BLaER1 (cell line): ENCODE data around the gene CACNA1C.

Experiments
- H3K27ac ChIP-seq: shearing (Covaris generic); formaldehyde crosslinking; 2 replicates; pipeline ENCODE4 v1.8.1; 2022
- H3K27me3 ChIP-seq: shearing (Covaris generic); formaldehyde crosslinking; 2 replicates; pipeline ENCODE4 v1.8.1; 2022
- H3K36me3 ChIP-seq: shearing (Covaris generic); formaldehyde crosslinking; 2 replicates; pipeline ENCODE4 v1.8.1; 2022
- H3K4me1 ChIP-seq: shearing (Covaris generic); formaldehyde crosslinking; 2 replicates; pipeline ENCODE4 v1.8.1; 2022
- H3K4me2 ChIP-seq: shearing (Covaris generic); formaldehyde crosslinking; 2 replicates; pipeline ENCODE4 v1.8.1; 2022
- H3K4me3 ChIP-seq: shearing (Covaris generic); formaldehyde crosslinking; 2 replicates; pipeline ENCODE4 v1.8.1; 2022
- H3K9ac ChIP-seq: shearing (Covaris generic); formaldehyde crosslinking; 2 replicates; pipeline ENCODE4 v1.8.1; 2022
- H3K9me3 ChIP-seq: shearing (Covaris generic); formaldehyde crosslinking; 2 replicates; pipeline ENCODE4 v1.8.1; 2022
- H4K20me1 ChIP-seq: shearing (Covaris generic); formaldehyde crosslinking; 2 replicates; pipeline ENCODE4 v1.8.1; 2022
- Cebpa-rat ChIP-seq: shearing (Covaris generic); IDR thresholded peaks from 2 replicates; pipeline ENCODE4 v1.8.1; 2022

CACNA1C gene

DNA sequence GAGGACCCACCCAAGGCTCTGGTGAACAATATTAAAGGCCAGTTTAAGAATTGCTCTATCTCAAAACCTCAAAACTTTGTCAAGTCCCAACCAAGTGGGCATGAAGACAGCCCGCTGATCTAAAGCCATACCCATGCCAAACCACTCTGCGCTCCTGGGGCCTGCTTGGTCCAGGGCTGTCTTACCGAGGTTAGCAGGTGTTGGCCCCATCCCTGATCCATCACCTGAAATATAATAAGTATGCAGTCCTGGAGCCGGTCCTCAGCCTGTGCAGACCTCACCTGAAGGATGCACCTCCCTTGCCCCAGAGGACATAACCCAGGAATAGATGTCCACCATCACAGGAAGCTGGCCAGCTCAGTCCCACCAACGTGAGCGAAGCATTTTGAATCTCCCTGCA is 543.7 kb downstream of the CACNA1C start:
- Histone ChIP-seq H4K20me1 (no peaks in the 10 kb centered on the region), H3K9me3 (peaks cover 17% of the 10 kb centered on the region), H3K9ac (no peak overlapping the region), H3K27me3 (no peaks in the 10 kb centered on the region), H3K4me3 (no peak overlapping the region), H3K27ac (no peak overlapping the region), H3K4me2 (no peak overlapping the region), H3K36me3 (no peaks in the 10 kb centered on the region), H3K4me1 (peaks cover 7% of the 10 kb centered on the region)
- no peak for TF ChIP-seq Cebpa-rat

DNA sequence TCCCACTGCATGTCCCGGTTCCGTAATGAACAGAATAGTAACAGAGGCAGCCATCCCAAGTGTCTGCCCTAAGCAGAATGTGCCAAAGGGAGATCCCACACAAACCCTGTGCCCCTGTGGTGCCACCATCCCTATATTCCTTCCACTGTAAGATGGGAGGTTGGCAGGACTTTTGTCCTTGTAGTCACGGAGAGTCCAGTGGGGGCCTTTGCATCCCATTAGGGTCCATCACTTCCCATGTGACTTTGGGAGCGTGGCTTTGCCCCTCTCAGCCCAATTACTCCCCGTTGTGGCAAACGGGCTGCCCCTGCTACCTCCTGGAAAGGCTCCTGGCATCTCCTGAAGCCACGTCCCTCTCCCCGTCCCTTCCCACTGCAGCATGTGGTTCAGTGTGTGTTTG is 552.5 kb downstream of the CACNA1C start:
- Histone ChIP-seq H3K27me3 (no peaks in the 10 kb centered on the region), H3K4me1 (peaks cover 11% of the 10 kb centered on the region), H3K36me3 (no peaks in the 10 kb centered on the region), H4K20me1 (no peaks in the 10 kb centered on the region), H3K4me2 (no peak overlapping the region), H3K4me3 (no peak overlapping the region), H3K27ac (no peak overlapping the region), H3K9me3 (no peaks in the 10 kb centered on the region), H3K9ac (no peak overlapping the region)
- TF ChIP-seq Cebpa-rat = no peak

DNA sequence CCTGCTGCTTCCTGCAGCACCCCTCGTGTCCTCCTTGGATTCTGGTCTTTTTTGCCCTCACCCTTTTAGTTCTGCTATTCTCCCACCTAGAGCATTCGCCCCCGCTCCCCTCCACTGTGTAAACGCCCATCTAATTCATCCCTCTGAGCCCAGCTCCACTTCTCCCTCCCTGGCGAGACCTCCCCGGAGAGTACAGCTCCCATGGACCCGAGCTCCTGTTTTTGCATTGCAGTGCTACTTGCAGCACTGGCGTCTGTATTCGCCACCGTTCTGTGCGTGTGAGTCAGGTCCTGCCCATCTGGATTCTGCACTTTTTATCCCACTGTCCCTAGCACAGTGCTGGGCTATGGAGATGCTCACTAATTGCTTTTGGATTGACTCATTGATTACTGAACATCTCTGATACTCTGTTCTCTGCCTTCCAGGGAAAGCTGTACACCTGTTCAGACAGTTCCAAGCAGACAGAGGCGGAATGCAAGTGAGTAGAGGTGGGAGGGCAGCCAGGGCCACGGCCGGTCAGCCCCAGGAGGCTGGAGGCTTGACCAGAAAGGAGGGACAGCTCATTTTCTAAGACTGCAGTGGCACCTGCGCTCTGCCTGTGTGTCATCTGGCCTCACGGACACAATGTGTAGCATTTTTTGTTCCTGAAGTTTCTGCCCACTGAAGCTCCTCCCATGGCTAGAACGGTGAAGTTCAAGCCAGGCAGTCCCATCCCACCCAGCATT is 553.6 kb downstream of the CACNA1C start:
- Histone ChIP-seq H4K20me1 (no peaks in the 10 kb centered on the region), H3K9ac (no peak overlapping the region), H3K4me2 (no peak overlapping the region), H3K4me3 (no peak overlapping the region), H3K27me3 (no peaks in the 10 kb centered on the region), H3K9me3 (no peaks in the 10 kb centered on the region), H3K27ac (no peak overlapping the region), H3K36me3 (no peaks in the 10 kb centered on the region), H3K4me1 (peaks cover 8% of the 10 kb centered on the region)
- no peak for TF ChIP-seq Cebpa-rat

DNA sequence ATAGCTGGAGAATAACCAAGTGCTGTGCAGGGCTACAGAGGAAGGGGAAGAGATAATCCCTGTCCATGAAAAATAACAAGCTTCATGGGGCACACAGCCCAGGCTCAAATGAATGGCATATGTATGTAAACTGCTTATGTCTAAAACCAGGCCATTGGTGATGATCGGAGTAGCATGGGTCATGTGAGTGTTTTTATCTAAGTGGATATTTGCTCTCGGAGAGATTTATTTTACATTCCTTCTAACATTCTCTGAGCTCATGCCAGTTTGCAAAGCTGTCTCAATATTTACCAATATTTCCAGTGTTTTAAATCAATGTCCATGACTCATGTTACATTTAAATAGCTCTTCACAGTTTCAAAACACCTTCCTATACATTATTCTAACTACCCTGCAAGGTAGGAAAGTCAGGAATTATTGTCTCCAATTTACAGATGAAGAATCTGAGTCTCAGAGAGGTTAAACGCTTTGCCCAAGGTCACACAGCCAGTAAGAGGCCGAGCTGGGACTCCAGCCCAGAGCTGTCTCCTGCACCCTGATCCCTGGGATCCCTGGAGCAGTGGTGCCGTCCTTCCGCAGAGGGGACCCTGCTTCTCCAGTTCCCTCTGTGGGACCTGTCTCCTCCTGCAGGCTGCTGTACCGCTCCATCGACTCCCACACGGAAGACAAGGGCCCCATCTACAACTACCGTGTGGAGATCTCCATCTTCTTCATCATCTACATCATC is 555.3 kb downstream of the CACNA1C start:
- no peak overlapping the region for H3K4me2 ChIP-seq
- H3K4me3 ChIP-seq = no peak overlapping the region
- no peaks in the 10 kb centered on the region for H3K9me3 ChIP-seq
- peaks cover 14% of the 10 kb centered on the region for H3K4me1 ChIP-seq
- H3K27me3 ChIP-seq = no peaks in the 10 kb centered on the region
- H3K9ac ChIP-seq = no peak overlapping the region
- TF ChIP-seq Cebpa-rat = no peak
- H4K20me1 ChIP-seq = no peaks in the 10 kb centered on the region
- H3K36me3 ChIP-seq = no peaks in the 10 kb centered on the region
- no peak overlapping the region for H3K27ac ChIP-seq

DNA sequence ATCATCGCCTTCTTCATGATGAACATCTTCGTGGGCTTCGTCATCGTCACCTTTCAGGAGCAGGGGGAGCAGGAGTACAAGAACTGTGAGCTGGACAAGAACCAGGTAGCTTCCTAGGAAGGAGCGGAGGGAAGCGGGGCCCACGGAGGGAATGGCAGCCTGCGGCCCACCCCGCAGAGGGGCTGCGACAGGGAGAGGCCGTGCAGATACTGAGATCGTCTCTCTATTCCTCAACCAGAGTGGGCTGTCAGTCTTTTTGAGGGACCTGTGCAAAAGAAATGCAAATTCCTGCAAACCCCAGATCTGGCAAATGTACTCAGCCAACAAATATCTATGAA is 555.8 kb downstream of the CACNA1C start:
- H3K4me3 ChIP-seq = no peak overlapping the region
- no peak overlapping the region for H3K27ac ChIP-seq
- H3K4me1 ChIP-seq = peaks cover 19% of the 10 kb centered on the region
- H3K9me3 ChIP-seq = no peaks in the 10 kb centered on the region
- no peak for TF ChIP-seq Cebpa-rat
- H3K27me3 ChIP-seq = no peaks in the 10 kb centered on the region
- H4K20me1 ChIP-seq = no peaks in the 10 kb centered on the region
- peak overlapping the region; percentile 20; the same call in 1 of the 2 replicates for H3K4me2 ChIP-seq
- H3K9ac ChIP-seq = no peak overlapping the region
- no peaks in the 10 kb centered on the region for H3K36me3 ChIP-seq

DNA sequence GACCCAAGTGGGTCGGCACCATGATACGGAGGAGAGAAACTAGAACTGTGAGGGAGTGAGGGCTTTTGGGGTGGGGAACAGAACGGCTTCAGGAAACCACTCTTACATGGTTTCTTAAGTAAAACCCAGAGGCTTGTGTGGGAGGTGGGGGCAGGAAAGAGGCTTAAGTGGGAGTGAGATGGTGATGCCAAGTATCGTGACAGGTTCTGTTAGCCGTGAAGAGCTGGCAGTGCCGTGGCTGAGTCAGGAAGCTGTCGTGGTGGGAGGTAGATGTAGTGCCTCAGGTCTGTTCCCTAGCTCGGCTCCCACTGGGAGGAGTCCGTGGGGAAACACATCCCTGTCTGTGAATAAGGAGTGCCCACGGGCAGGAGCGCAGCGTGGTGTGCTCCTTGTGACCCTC is 556.2 kb downstream of the CACNA1C start:
- Histone ChIP-seq H3K27me3 (no peaks in the 10 kb centered on the region), H4K20me1 (no peaks in the 10 kb centered on the region)

DNA sequence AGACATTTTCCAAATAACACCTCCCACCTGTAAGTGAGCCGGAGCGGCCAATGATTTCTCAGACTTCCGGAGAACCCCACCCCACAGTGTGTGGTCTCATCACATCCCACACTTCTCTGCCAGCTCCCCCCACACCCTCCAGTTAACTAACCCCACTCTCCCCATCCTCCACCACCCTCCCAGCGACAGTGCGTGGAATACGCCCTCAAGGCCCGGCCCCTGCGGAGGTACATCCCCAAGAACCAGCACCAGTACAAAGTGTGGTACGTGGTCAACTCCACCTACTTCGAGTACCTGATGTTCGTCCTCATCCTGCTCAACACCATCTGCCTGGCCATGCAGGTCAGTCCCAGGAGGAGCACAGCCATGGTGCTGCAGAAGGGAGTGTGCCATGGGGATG is 557.6 kb downstream of the CACNA1C start:
- H3K4me2 ChIP-seq = no peak overlapping the region
- no peaks in the 10 kb centered on the region for H3K27me3 ChIP-seq
- no peak overlapping the region for H3K9ac ChIP-seq
- H3K9me3 ChIP-seq = no peaks in the 10 kb centered on the region
- no peaks in the 10 kb centered on the region for H4K20me1 ChIP-seq
- no peak for TF ChIP-seq Cebpa-rat
- no peaks in the 10 kb centered on the region for H3K36me3 ChIP-seq
- no peak overlapping the region for H3K4me3 ChIP-seq
- peaks cover 29% of the 10 kb centered on the region for H3K4me1 ChIP-seq
- no peak overlapping the region for H3K27ac ChIP-seq

More for the DNA sequence above, 556.2 kb downstream of the CACNA1C start:
- H3K36me3 ChIP-seq = no peaks in the 10 kb centered on the region
- H3K4me1 ChIP-seq = peaks cover 24% of the 10 kb centered on the region
- H3K9me3 ChIP-seq = no peaks in the 10 kb centered on the region
- no peak overlapping the region for H3K9ac ChIP-seq
- no peak overlapping the region for H3K27ac ChIP-seq
- H3K4me3 ChIP-seq = no peak overlapping the region
- peak overlapping the region; percentile 20 for H3K4me2 ChIP-seq
- TF ChIP-seq Cebpa-rat = no peak

DNA sequence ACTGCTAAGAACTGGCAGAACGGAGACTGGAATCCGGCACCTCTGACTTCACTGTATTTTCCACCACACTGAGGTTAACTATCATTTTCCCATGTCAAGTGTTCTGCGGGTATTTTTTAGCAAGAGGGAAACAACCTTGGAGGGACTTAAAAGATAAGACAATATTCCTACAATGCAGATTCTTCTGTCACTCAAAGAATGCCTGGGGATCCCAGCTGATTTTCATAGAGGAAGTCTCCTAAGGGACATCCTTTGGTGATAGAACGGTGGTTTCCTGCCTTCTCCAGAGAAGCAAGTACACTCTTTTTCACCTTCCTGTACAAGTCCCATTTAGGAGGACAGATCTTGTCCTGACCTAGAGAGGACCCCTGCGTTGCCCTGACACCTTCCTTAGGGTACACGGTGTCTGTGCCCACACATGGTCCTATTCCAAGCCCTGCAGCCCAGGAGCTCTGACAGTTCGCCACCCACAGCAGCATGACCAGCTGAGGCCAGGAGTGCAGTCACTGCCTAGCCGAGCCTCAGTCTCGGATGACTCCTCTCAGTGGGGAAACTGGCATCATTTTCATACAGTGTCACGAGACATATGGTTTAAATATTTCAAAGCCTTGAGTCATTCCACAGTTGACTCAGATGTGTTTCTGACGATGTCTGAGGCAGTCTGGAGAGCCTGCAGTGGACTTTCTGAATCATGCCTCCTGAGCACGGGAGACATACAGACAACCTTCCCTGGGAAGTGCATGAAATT is 560.7 kb downstream of the CACNA1C start:
- Histone ChIP-seq H3K4me1 (peaks cover 61% of the 10 kb centered on the region), H3K27me3 (no peaks in the 10 kb centered on the region), H4K20me1 (no peaks in the 10 kb centered on the region), H3K9me3 (no peaks in the 10 kb centered on the region), H3K27ac (0 out of 2 replicates have a peak overlapping the region, but pooled peaks have one; percentile 12), H3K9ac (no peak overlapping the region; the same call in 1 of the 2 replicates), H3K4me2 (peak overlapping the region; percentile 74), H3K4me3 (no peak overlapping the region), H3K36me3 (no peaks in the 10 kb centered on the region)
- TF ChIP-seq Cebpa-rat = no peak

DNA sequence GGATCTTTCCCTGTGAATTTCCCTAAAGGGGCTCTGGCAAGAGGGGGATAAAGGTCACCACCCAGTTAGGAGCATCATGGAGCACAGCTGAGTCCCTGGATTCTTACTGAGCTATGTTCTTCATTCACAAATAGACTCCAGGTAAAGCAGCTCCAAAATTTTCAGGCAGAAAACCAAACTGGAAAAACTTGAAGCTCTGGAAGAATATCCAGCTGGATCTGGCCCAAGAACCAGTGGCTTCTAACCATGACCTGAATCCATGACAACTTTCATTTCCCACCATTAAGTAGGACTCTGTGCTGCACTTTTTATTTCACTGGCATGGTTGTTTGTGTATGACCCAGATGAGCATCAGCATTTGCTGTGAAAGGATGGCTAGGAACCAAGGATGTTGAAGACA is 561.6 kb downstream of the CACNA1C start:
- H3K4me2 ChIP-seq = peak overlapping the region; percentile 74
- H3K36me3 ChIP-seq = no peaks in the 10 kb centered on the region
- H3K9me3 ChIP-seq = no peaks in the 10 kb centered on the region
- H3K4me1 ChIP-seq = peaks cover 63% of the 10 kb centered on the region
- no peak for TF ChIP-seq Cebpa-rat
- no peaks in the 10 kb centered on the region for H3K27me3 ChIP-seq
- H4K20me1 ChIP-seq = no peaks in the 10 kb centered on the region
- H3K9ac ChIP-seq = no peak overlapping the region
- no peak overlapping the region for H3K27ac ChIP-seq
- H3K4me3 ChIP-seq = no peak overlapping the region
